Smooth muscle cell (in vitro differentiated cells): Measurements from ENCODE around the gene ATP8A1. TPM values are rescaled to one million over a fixed set of nuclear protein-coding genes. Genes with fewer than 3 reads are reported as not detected.

Experiments
- DNase-seq: peaks from one replicate; lab custom pipeline; 2025; ENCODE audit not compliant: unreplicated experiment; lab: John Stamatoyannopoulos, UW
- H2AFZ ChIP-seq: fragments of 200-600 bp; sonication (generic); 2 replicates; pipeline ENCODE4 v1.6.0; 2016; ENCODE audit warnings: antibody characterized with exemption, low read depth, mild to moderate bottlenecking
- H3F3A ChIP-seq: fragments of 200-600 bp; sonication (generic); 2 replicates; pipeline ENCODE4 v1.6.0; 2017; ENCODE audit warnings: antibody characterized with exemption, low read depth
- H3K27ac ChIP-seq: fragments of 200-600 bp; sonication (generic); 2 replicates; pipeline ENCODE4 v1.5.1; 2016; ENCODE audit warnings: low read depth, mild to moderate bottlenecking
- H3K27me3 ChIP-seq: fragments of 200-600 bp; sonication (generic); 2 replicates; pipeline ENCODE4 v1.6.1; 2016; ENCODE audit warnings: low read depth, mild to moderate bottlenecking
- H3K36me3 ChIP-seq: fragments of 200-600 bp; sonication (generic); 2 replicates; pipeline ENCODE4 v1.5.1; 2016; ENCODE audit warnings: low read depth
- H3K4me1 ChIP-seq: fragments of 200-600 bp; sonication (generic); 2 replicates; pipeline ENCODE4 v1.5.1; 2016; ENCODE audit warnings: low read depth
- H3K4me2 ChIP-seq: fragments of 200-600 bp; sonication (generic); 2 replicates; pipeline ENCODE4 v1.6.0; 2016; ENCODE audit warnings: mild to moderate bottlenecking
- H3K4me3 ChIP-seq: fragments of 200-600 bp; sonication (generic); 2 replicates; pipeline ENCODE4 v1.5.1; 2016; ENCODE audit warnings: mild to moderate bottlenecking
- H3K79me2 ChIP-seq: fragments of 200-600 bp; sonication (generic); 2 replicates; pipeline ENCODE4 v1.6.0; 2016; ENCODE audit warnings: low read depth, mild to moderate bottlenecking
- H3K9ac ChIP-seq: fragments of 200-600 bp; sonication (generic); 2 replicates; pipeline ENCODE4 v1.6.0; 2016; ENCODE audit warnings: low read depth
- H3K9me3 ChIP-seq: fragments of 200-600 bp; sonication (generic); replicated peaks from 2 replicates; pipeline ENCODE4 v1.5.1; 2016; ENCODE audit warnings: low read depth
- H4K20me1 ChIP-seq: fragments of 200-600 bp; sonication (generic); 2 replicates; pipeline ENCODE4 v1.6.0; 2016; ENCODE audit warnings: low read depth
- CTCF ChIP-seq: fragments of 200-600 bp; sonication (generic); IDR thresholded peaks from 2 replicates; pipeline ENCODE4 v1.5.1; 2017; ENCODE audit warnings: borderline replicate concordance, mild to moderate bottlenecking, antibody characterized with exemption; ENCODE audit not compliant: insufficient read depth, poor library complexity, severe bottlenecking
- WGBS: methylation state at CpG from one replicate; pipeline ENCODE4 v1.1.7; 2016; ENCODE audit warnings: low lambda C conversion rate; 5-methylcytosine and 5-hydroxymethylcytosine counted together
- polyA plus RNA-seq: library from polyadenylated mRNA; unstranded; fragments of >200 nt; fragmentation: Nextera tagmentation; extraction: Ambion mirVana; gene quantifications from 2 replicates; pipeline ENCODE4 v1.2.1, GENCODE V29; 2016
- total RNA-seq: library from RNA; depleted of rRNA; stranded (reverse); fragments of >200 nt; gene quantifications from 2 replicates; pipeline ENCODE4 v1.2.3, GENCODE V29; 2014

The ATP8A1 gene
- total and polyA plus RNA-seq, 2 experiments from 2014 or later, result 1.8 TPM; not detected in 1

GRCh38 chr4:42480717-42481116, 176.2 kb downstream of the ATP8A1 start:
- H4K20me1 ChIP-seq, result no peaks in the 10 kb centered on the region
- H3K36me3 ChIP-seq, result no peaks in the 10 kb centered on the region
- H3K9me3 ChIP-seq, result no peaks in the 10 kb centered on the region
- no peak overlapping the region for H3K9ac ChIP-seq
- no peak overlapping the region for H2AFZ ChIP-seq
- no peaks in the 10 kb centered on the region for H3K4me1 ChIP-seq
- H3K79me2 ChIP-seq, result no peaks in the 10 kb centered on the region
- H3K4me3 ChIP-seq, result no peak overlapping the region
- no peaks in the 10 kb centered on the region for H3F3A ChIP-seq
- no peak overlapping the region for H3K27ac ChIP-seq
- DNase-seq, result no peak
- no peaks in the 10 kb centered on the region for H3K27me3 ChIP-seq
- no peak for TF ChIP-seq CTCF
- H3K4me2 ChIP-seq, result no peak overlapping the region
- WGBS, result 96% methylated on average over 1 of the region's 1 CpG

DNA sequence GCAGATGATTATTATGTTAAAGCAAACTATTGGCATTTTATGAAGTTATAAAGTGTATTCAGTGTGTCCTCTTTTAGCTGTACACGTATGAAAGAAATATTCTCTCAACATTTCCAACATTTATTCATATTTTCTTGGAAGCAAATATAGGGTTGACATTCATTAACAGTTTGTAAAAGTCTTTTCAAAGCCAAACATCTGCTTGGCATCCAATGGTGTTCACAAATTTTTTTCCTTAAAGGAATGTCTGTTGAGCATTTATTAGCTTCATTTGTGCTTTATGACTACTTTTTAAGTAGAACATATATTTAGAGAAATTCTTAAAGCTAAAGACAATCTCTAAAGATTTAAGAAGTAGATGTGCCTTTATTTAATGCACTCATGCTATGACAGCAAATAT, 176.6 kb downstream of the ATP8A1 start:
- no peaks in the 10 kb centered on the region for H3K4me1 ChIP-seq
- H3K9me3 ChIP-seq, result no peaks in the 10 kb centered on the region
- H3K9ac ChIP-seq, result no peak overlapping the region
- no peak overlapping the region for H3K4me2 ChIP-seq
- H2AFZ ChIP-seq, result no peak overlapping the region
- H3K79me2 ChIP-seq, result no peaks in the 10 kb centered on the region
- WGBS, result 91% methylated on average over 1 of the region's 1 CpG
- DNase-seq, result no peak
- no peaks in the 10 kb centered on the region for H3F3A ChIP-seq
- no peaks in the 10 kb centered on the region for H4K20me1 ChIP-seq
- no peak for TF ChIP-seq CTCF
- H3K27me3 ChIP-seq, result no peaks in the 10 kb centered on the region
- no peak overlapping the region for H3K27ac ChIP-seq
- no peaks in the 10 kb centered on the region for H3K36me3 ChIP-seq
- H3K4me3 ChIP-seq, result no peak overlapping the region

DNA sequence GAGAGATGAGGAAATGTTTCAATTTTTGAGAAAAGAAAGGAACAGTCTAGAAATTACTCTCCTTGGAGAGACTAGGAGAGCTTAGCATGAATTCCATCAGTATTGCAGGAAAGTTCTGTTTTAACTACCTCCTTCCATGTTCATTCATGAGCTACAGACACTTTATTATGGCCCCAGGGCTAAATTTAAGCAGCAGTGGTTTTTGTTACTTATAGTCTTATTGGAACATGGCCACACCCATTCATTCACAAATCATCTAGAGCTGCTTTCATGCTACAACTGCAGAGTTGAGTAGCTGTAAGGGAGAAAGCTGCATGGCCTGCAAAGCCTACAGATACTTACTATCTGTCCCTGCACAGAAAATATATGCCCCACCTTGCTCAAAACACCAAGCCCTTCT, 178.0 kb downstream of the ATP8A1 start:
- DNase-seq, result no peak
- no peak for TF ChIP-seq CTCF
- H3K9me3 ChIP-seq, result no peaks in the 10 kb centered on the region

GRCh38 chr4:42478509-42478908, 178.4 kb downstream of the ATP8A1 start:
- no peaks in the 10 kb centered on the region for H3K9me3 ChIP-seq
- H3K27ac ChIP-seq, result no peak overlapping the region
- no peaks in the 10 kb centered on the region for H3K36me3 ChIP-seq
- H3K4me1 ChIP-seq, result no peaks in the 10 kb centered on the region
- WGBS, result 96% methylated on average over 2 of the region's 2 CpGs
- H3K79me2 ChIP-seq, result no peaks in the 10 kb centered on the region
- H3K4me3 ChIP-seq, result no peak overlapping the region
- no peaks in the 10 kb centered on the region for H3F3A ChIP-seq
- TF ChIP-seq CTCF, result no peak
- no peak overlapping the region for H3K4me2 ChIP-seq
- no peak overlapping the region for H3K9ac ChIP-seq
- H4K20me1 ChIP-seq, result no peaks in the 10 kb centered on the region
- no peaks in the 10 kb centered on the region for H3K27me3 ChIP-seq
- no peak overlapping the region for H2AFZ ChIP-seq
- DNase-seq, result no peak

More for the DNA sequence above, 178.0 kb downstream of the ATP8A1 start:
- H3K9ac ChIP-seq, result no peak overlapping the region
- no peaks in the 10 kb centered on the region for H3F3A ChIP-seq
- no peak overlapping the region for H3K27ac ChIP-seq
- no peaks in the 10 kb centered on the region for H3K4me1 ChIP-seq
- H3K36me3 ChIP-seq, result no peaks in the 10 kb centered on the region
- H3K79me2 ChIP-seq, result no peaks in the 10 kb centered on the region
- no peaks in the 10 kb centered on the region for H4K20me1 ChIP-seq
- H3K4me2 ChIP-seq, result no peak overlapping the region
- no peak overlapping the region for H3K4me3 ChIP-seq
- H2AFZ ChIP-seq, result no peak overlapping the region
- H3K27me3 ChIP-seq, result no peaks in the 10 kb centered on the region
